Stromal cell of bone marrow (primary cell): ENCODE results near the gene PPP6R2.

Source experiments
- DNase-seq: peaks from one replicate; pipeline ENCODE4 v3.0.0-alpha.2; 2012; ENCODE audit warnings: low read depth

The PPP6R2 gene

DNA sequence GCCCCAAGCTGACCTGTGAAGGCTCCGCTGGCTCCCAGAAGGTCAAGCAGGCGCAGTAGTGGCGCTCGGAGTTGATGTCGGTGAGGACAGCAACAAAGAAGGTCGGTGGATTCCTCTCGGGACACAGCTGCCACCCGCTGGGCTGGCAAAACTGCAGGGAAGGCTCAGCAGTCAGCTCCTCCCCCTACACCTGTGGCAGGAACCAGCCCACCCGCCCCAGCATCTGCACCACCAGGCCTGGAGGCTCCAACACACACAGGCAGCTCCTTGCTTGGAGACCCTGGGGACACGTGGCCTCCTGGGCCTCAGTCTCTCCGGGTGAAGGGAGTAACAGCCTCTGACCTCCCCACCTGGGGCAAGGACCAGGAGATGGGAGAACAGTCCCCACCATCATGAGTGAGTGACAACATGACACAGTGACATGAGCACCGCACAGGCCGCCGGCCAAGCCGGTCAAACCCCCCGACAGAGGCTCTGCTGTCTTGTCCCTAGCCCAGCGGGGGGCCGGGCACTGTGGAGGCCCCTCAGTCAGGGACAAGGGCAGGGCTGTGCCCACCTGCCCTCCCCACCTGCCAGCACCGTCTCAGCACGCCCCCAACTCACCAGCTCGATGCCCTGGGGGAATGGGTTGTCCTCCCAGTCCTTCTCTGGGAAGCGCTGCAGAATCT is 124.8 kb downstream of the PPP6R2 start:
- DNase-seq = no peak

DNA sequence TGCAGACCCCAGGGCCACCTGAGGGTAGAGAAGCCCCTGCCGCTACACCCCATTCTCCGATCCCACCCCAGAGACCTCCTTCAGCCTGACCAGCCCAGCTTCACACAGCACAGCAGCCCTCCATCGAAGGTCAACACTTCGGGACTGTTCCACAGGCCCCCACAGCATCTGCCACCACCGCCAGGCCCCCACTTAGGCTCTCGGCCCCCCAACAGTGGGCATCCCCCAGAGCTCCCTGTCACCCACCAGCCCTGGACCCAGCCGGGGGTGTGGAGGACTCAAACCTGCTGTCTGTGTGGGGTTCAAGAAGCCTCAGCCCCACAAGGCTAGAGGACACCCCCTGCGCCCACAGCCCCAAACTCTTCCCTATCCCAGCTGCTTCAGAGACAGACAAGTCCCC is 125.5 kb downstream of the PPP6R2 start:
- no peak for DNase-seq

DNA sequence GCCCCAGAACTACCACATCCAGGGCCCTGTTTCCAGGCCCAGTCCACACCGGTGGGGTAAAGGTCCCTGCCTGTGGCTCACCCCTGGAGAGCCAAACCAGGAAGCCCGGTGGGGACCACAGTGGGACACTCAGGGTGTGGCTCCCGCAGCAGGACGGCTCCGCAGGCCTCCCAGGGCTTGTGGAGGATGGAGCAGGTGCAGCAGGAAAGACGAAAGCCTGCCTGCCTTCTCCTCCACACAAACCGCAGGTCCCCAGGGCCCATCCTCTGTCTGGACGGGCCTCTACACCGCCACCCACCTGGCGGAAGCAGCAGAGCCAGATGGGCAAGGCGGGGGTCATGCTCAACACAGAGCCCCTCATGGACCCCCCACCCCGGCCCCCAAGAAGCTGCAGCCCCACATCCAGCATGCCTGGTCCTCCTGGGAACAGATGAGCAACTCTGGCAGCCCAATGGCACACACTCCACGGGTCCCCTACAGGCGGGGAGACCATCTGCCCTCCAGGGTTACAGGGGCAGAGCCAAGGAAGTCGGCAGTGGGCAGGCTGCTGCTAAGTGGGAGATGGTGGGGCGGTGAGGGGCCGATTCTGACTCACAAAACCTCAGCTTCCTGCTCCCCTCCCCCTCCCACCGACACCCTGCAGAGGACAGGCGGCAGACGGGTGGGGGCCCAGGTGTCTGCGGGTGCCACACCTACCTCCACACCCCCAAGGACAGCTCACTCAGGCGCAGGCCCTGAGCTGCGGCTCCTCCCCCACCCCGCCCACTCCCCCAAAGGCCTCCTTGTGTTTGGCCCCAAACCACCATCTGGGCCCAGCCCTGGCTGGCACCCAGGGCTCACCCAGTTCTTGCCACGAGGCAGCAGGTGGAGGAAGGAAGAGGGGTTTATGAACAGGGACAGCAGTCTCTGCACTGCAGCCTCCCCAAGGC is 126.5 kb downstream of the PPP6R2 start:
- DNase-seq = no peak

DNA sequence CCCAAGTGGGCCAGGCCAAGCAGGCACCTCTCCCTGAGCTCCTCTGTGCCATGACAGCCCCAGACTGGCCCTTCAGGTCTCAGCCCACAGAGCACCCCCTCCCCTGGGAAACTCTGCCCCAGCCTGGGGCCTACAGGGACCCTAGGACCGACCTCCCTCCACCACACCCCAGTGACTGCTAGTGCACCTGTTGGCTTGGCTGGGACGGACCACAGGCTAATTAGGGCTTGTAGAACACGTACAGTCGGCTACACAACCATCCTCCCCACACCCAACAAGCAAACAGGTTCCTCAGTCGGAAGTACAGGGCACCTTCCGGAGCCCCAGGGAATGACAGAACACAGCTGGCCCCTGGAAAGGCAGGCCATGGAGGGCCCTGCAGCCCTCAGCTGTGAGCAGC is 127.4 kb downstream of the PPP6R2 start:
- DNase-seq = no peak

GRCh38 chr22:50471197-50471847 is 128.2 kb downstream of the PPP6R2 start:
- DNase-seq = no peak

GRCh38 chr22:50471962-50472361 is 128.8 kb downstream of the PPP6R2 start:
- DNase-seq = no peak

- DNase-seq = no peak
These were observed 130.0 kb downstream of the PPP6R2 start for GRCh38 chr22:50473088-50473487.

GRCh38 chr22:50473855-50474671 is 130.9 kb downstream of the PPP6R2 start:
- DNase-seq = peak; percentile 21

GRCh38 chr22:50474710-50475651 is 131.9 kb downstream of the PPP6R2 start, which contains the start of gene SBF1:
Gene SBF1, minus strand, starts transcription at chr22:50475035. Its CDS starts 195 bp downstream, at chr22:50474840.
- peak; percentile 76 for DNase-seq

- DNase-seq = no peak
These were observed 132.5 kb downstream of the PPP6R2 start for GRCh38 chr22:50475652-50476002.

GRCh38 chr22:50476868-50477267 is 133.7 kb downstream of the PPP6R2 start:
- DNase-seq = no peak

GRCh38 chr22:50477923-50478322 is 134.8 kb downstream of the PPP6R2 start:
- no peak for DNase-seq

- DNase-seq = no peak
These were observed 136.6 kb downstream of the PPP6R2 start for GRCh38 chr22:50479721-50480120.

DNA sequence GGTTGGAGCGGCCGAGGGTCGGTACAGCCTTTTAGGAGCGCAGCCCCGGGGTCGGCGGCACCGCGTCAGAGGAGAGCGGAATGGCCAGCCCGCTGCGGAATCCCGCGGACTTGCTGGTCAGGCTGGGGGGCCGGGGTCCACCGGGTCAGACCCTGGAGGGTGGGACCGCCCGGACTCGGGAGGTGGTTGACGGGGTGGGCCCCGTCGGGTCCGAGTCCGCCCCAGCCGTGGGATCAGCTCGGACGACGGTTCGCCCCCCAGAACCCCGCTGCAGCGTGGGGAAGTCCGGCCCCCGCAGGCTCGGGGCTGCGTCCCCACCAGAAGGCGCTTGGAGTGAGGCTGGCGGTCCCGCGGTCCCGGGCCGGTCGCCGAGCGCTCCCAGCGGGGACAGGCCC is 137.9 kb downstream of the PPP6R2 start:
- no peak for DNase-seq

DNA sequence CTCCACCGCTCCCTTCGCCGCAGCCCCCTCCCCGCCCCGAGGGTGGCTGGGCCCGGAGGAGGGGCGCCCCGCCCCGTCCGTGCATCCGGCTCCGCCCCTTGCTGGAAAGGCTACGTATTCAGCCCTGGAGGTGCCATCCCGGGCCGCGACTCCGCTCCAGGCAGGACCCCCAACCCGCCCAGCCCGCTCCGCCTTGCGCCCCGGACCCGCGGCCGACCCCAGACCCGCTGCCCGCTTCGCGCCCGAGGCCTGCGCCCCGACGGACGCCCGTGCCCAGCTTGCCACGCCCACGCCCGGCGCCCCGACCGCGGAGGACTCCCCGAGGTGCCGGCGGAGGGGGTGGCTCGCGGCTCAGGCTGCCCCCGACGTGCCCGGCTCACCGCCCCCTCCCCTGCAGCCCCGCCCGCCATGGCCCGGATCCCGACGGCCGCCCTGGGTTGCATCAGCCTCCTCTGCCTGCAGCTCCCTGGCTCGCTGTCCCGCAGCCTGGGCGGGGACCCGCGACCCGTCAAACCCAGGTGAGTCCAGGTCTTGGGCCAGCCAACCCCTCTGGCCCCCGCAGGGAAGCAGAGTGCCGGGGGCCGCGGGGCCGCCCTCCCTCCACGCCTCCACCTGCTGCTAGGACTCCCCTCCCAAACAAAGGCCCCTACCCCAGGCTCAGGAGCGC is 138.4 kb downstream of the PPP6R2 start, which contains the start of gene ADM2:
Gene ADM2, plus strand, starts transcription at position 104 of the 667 bp plus-strand sequence. Its CDS starts 305 bp downstream, at position 409.
- DNase-seq = no peak

- DNase-seq = no peak
These were observed 139.3 kb downstream of the PPP6R2 start for GRCh38 chr22:50482107-50483074.

GRCh38 chr22:50483106-50483505 is 140.0 kb downstream of the PPP6R2 start:
- DNase-seq = no peak

- DNase-seq = no peak
These were observed 140.4 kb downstream of the PPP6R2 start for GRCh38 chr22:50483556-50483955.
